Measurements from ENCODE around the gene AKR1C1.
"Not testable (repeated sequence)": the region's sequence is repeated elsewhere in the genome, so short reads cannot be mapped to it uniquely, and the experiment has no call there.

AKR1C1 gene

GRCh38 chr10:4984971-4985594, 21.9 kb downstream of the AKR1C1 start:
- no peak for DNase-seq

GRCh38 chr10:4988000-4988641, 24.9 kb downstream of the AKR1C1 start:
- not testable (repeated sequence) for DNase-seq

GRCh38 chr10:4990217-4990616, 27.0 kb downstream of the AKR1C1 start:
- no peak for DNase-seq

- not testable (repeated sequence) for DNase-seq
These were observed 28.2 kb downstream of the AKR1C1 start for GRCh38 chr10:4991463-4991862.

GRCh38 chr10:4992564-4992963, 29.3 kb downstream of the AKR1C1 start:
- DNase-seq, result not testable (repeated sequence)

- DNase-seq, result not testable (repeated sequence)
These were observed 31.0 kb downstream of the AKR1C1 start for GRCh38 chr10:4994260-4994659.

- DNase-seq, result no peak
These were observed 35.5 kb downstream of the AKR1C1 start for GRCh38 chr10:4998671-4999070.

GRCh38 chr10:5002013-5002727, 39.0 kb downstream of the AKR1C1 start:
- no peak for DNase-seq

GRCh38 chr10:5003127-5004029, 40.2 kb downstream of the AKR1C1 start, which contains the start of gene AKR1C2:
AKR1C2 (minus strand) TSS chr10:5003857; CDS start chr10:5003835, 22 bp downstream.
- not testable (repeated sequence) for DNase-seq

- DNase-seq, result not testable (repeated sequence)
These were observed 40.8 kb downstream of the AKR1C1 start for GRCh38 chr10:5004030-5004385.

GRCh38 chr10:5004501-5004900, 41.3 kb downstream of the AKR1C1 start:
- DNase-seq, result not testable (repeated sequence)

GRCh38 chr10:5008857-5009548, 45.8 kb downstream of the AKR1C1 start:
- not testable (repeated sequence) for DNase-seq

- DNase-seq, result not testable (repeated sequence)
These were observed 46.8 kb downstream of the AKR1C1 start for GRCh38 chr10:5010043-5010442.

- not testable (repeated sequence) for DNase-seq
These were observed 48.2 kb downstream of the AKR1C1 start for GRCh38 chr10:5011392-5011791.

- DNase-seq, result no peak
These were observed 49.4 kb downstream of the AKR1C1 start for GRCh38 chr10:5012595-5012994.

GRCh38 chr10:5013385-5013784, 50.2 kb downstream of the AKR1C1 start:
- no peak for DNase-seq

GRCh38 chr10:5014200-5014910, 51.1 kb downstream of the AKR1C1 start:
- DNase-seq, result not testable (repeated sequence)

- no peak for DNase-seq
These were observed 51.7 kb downstream of the AKR1C1 start for GRCh38 chr10:5014936-5015335.

- DNase-seq, result no peak
These were observed 54.9 kb downstream of the AKR1C1 start for GRCh38 chr10:5018134-5018533.

- DNase-seq, result not testable (repeated sequence)
These were observed 55.6 kb downstream of the AKR1C1 start for GRCh38 chr10:5018671-5019277.

Measured in stimulated activated CD4-positive, alpha-beta T cell treated with anti-CD3 and anti-CD28 coated beads, Interleukin-4, amount 100 ng/mL, for 24 hours (primary cell).